Astrocyte (in vitro differentiated cells and primary cell): ENCODE results near the gene EPDR1.

Experiments used
- CTCF ChIP-seq: IDR thresholded peaks from 2 replicates; pipeline ENCODE4 v1.5.1; 2011; ENCODE audit warnings: low read depth, mild to moderate bottlenecking, inconsistent platforms, low read length, moderate library complexity; ENCODE audit not compliant: insufficient read depth
- EZH2 ChIP-seq: IDR thresholded peaks from 2 replicates; pipeline ENCODE4 v1.6.1; 2012; ENCODE audit warnings: mild to moderate bottlenecking, low read length, inconsistent platforms; ENCODE audit not compliant: insufficient read depth

GRCh38 chr7:37964196-37964595 lies 43.8 kb downstream of the EPDR1 start:
- TF ChIP-seq EZH2 (no peak), CTCF (no peak)
